ENCODE data around the gene CAPN13.
A peak's percentile ranks its signal among the peaks of the same experiment; 100 is the strongest.

The CAPN13 gene

DNA sequence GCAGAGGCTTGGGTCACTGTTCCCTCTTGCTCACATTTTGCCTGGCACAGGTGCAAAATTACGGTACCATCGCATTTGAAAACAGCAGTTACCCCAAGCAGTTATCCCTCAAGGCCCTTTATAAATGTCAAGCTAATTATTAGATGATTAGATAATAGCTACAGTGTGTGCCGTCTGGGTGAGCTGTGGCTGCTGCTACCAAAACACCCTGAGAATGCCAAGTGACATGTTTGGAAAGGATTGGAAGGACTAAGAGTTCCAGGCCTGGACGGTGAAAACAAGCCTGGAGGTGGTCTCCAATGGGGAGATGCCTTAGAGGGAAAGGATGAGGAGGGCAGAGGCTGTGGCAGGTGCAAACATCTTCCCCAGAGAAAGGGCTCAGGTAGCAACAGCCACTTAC lies 120.6 kb downstream of the CAPN13 start:
- no peaks in the 10 kb centered on the region for H3K4me1 ChIP-seq (ENCODE audit: control extremely low read depth in 1 of 4, control insufficient read depth in 4 of 4, insufficient read depth in 4 of 4, low read length in 3 of 4)
- H3K27ac ChIP-seq (ENCODE audit: insufficient read depth in 1 of 2, low read depth in 1 of 2, low read length in 2 of 2, poor library complexity in 1 of 2, severe bottlenecking in 2 of 2), result no peak overlapping the region
- no peaks in the 10 kb centered on the region for H3K36me3 ChIP-seq (ENCODE audit: control insufficient read depth in 4 of 4, insufficient read depth in 4 of 4, low read length in 3 of 4)
- H3K27me3 ChIP-seq (replicated peaks in 2 of 5; ENCODE audit: control insufficient read depth in 4 of 5, insufficient read depth in 5 of 5, low read length in 4 of 5), result no peaks in the 10 kb centered on the region
- DNase-seq, result no peak
- 100% methylated on average over 4 of the region's 4 CpGs for WGBS (ENCODE audit: insufficient coverage)
- CTCF ChIA-PET, result interaction anchor here (1.2 to 2.0 kb wide), 3 partner anchors 15 to 646 kb away, joined by 3 to 6 read pairs (median 5); no protein-coding TSS in a partner anchor
- H3K4me3 ChIP-seq (ENCODE audit: control insufficient read depth in 1 of 7, extremely low read depth in 1 of 7, insufficient read depth in 4 of 7, low read depth in 2 of 7, low read length in 6 of 7), result no peak overlapping the region
- POLR2A ChIA-PET, result no interaction called here
- H3K9me3 ChIP-seq (ENCODE audit: control extremely low read depth in 1 of 5, control insufficient read depth in 4 of 5, insufficient read depth in 2 of 5, low read depth in 1 of 5, low read length in 4 of 5), result no peaks in the 10 kb centered on the region

DNA sequence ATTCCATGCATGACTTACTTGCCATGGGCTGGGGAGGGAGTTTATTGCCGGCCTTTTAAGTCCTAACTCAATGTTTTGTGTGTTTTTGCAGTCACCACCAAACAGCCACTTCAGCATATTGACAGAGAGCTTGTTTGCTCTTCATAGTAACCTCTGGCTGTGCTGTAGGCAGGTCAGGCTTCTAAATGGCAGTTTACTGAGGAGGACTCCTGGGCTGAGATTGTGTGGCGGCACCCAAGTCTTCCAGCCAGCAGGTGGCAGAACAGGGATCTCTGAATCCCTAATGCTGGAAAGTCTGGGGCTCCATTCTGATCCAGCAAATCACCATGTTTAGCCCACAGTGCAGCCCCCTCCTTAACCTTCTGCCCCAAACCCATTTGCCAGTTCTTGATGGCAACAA lies 121.2 kb downstream of the CAPN13 start:
- Histone ChIP-seq H3K9me3 (ENCODE audit: control extremely low read depth in 1 of 5, control insufficient read depth in 4 of 5, insufficient read depth in 2 of 5, low read depth in 1 of 5, low read length in 4 of 5) (no peaks in the 10 kb centered on the region), H3K36me3 (ENCODE audit: control insufficient read depth in 4 of 4, insufficient read depth in 4 of 4, low read length in 3 of 4) (no peaks in the 10 kb centered on the region), H3K4me3 (ENCODE audit: control insufficient read depth in 1 of 7, extremely low read depth in 1 of 7, insufficient read depth in 4 of 7, low read depth in 2 of 7, low read length in 6 of 7) (no peak overlapping the region), H3K4me1 (ENCODE audit: control extremely low read depth in 1 of 4, control insufficient read depth in 4 of 4, insufficient read depth in 4 of 4, low read length in 3 of 4) (no peaks in the 10 kb centered on the region), H3K27ac (ENCODE audit: insufficient read depth in 1 of 2, low read depth in 1 of 2, low read length in 2 of 2, poor library complexity in 1 of 2, severe bottlenecking in 2 of 2) (no peak overlapping the region), H3K27me3 (replicated peaks in 2 of 5; ENCODE audit: control insufficient read depth in 4 of 5, insufficient read depth in 5 of 5, low read length in 4 of 5) (no peaks in the 10 kb centered on the region)
- whole genome bisulfite sequencing (ENCODE audit: insufficient coverage), result 100% methylated on average over 1 of the region's 2 CpGs
- POLR2A ChIA-PET, result no interaction called here
- DNase-seq, result no peak
- CTCF ChIA-PET, result interaction anchor here (0.6 to 2.0 kb wide), 4 partner anchors 16 to 647 kb away, joined by 3 to 6 read pairs (median 4); no protein-coding TSS in a partner anchor

DNA sequence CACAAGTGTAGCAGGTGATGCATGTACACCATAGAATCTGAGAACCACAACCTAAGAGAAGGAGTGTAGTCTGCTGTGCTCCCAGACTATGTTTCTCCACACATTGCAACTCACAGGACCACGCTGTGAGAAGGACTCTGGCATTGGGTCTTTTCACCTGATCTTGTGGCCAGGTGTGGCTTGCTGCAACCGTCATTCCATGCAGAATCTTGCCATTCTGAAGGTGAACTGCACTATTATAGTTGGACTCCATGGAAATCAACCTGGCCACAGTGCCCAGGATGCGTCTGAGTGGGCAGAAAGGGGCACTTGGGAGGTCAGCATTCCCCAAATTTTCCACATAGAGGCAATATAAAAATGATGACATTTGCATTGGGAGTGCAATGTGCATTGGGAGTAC lies 122.2 kb downstream of the CAPN13 start:
- H3K9me3 ChIP-seq (ENCODE audit: control extremely low read depth in 1 of 5, control insufficient read depth in 4 of 5, insufficient read depth in 2 of 5, low read depth in 1 of 5, low read length in 4 of 5), result no peaks in the 10 kb centered on the region
- H3K4me3 ChIP-seq (ENCODE audit: control insufficient read depth in 1 of 7, extremely low read depth in 1 of 7, insufficient read depth in 4 of 7, low read depth in 2 of 7, low read length in 6 of 7), result no peak overlapping the region
- 96% methylated on average over 2 of the region's 3 CpGs for WGBS (ENCODE audit: insufficient coverage)
- no peak overlapping the region for H3K27ac ChIP-seq (ENCODE audit: insufficient read depth in 1 of 2, low read depth in 1 of 2, low read length in 2 of 2, poor library complexity in 1 of 2, severe bottlenecking in 2 of 2)
- no peaks in the 10 kb centered on the region for H3K4me1 ChIP-seq (ENCODE audit: control extremely low read depth in 1 of 4, control insufficient read depth in 4 of 4, insufficient read depth in 4 of 4, low read length in 3 of 4)
- H3K27me3 ChIP-seq (replicated peaks in 2 of 5; ENCODE audit: control insufficient read depth in 4 of 5, insufficient read depth in 5 of 5, low read length in 4 of 5), result peaks cover 0 to 3% (median 0%) of the 10 kb centered on the region in 5 experiments
- no peak for DNase-seq
- POLR2A ChIA-PET, result no interaction called here
- H3K36me3 ChIP-seq (ENCODE audit: control insufficient read depth in 4 of 4, insufficient read depth in 4 of 4, low read length in 3 of 4), result no peaks in the 10 kb centered on the region
- CTCF ChIA-PET, result interaction anchor here (2.0 kb wide), 1 partner anchor 648 kb away, joined by 6 read pairs; no protein-coding TSS in a partner anchor

- ChIA-PET POLR2A (no interaction called here), CTCF (no interaction called here)
- no peak for DNase-seq
- H3K4me3 ChIP-seq (ENCODE audit: control insufficient read depth in 1 of 7, extremely low read depth in 1 of 7, insufficient read depth in 4 of 7, low read depth in 2 of 7, low read length in 6 of 7), result no peak overlapping the region
- WGBS (ENCODE audit: insufficient coverage), result 97% methylated on average over 4 of the region's 5 CpGs
- H3K4me1 ChIP-seq (ENCODE audit: control extremely low read depth in 1 of 4, control insufficient read depth in 4 of 4, insufficient read depth in 4 of 4, low read length in 3 of 4), result no peaks in the 10 kb centered on the region
- H3K36me3 ChIP-seq (ENCODE audit: control insufficient read depth in 4 of 4, insufficient read depth in 4 of 4, low read length in 3 of 4), result no peaks in the 10 kb centered on the region
- peaks cover 0 to 3% (median 0%) of the 10 kb centered on the region in 5 experiments for H3K27me3 ChIP-seq (replicated peaks in 2 of 5; ENCODE audit: control insufficient read depth in 4 of 5, insufficient read depth in 5 of 5, low read length in 4 of 5)
- H3K9me3 ChIP-seq (ENCODE audit: control extremely low read depth in 1 of 5, control insufficient read depth in 4 of 5, insufficient read depth in 2 of 5, low read depth in 1 of 5, low read length in 4 of 5), result no peaks in the 10 kb centered on the region
- no peak overlapping the region for H3K27ac ChIP-seq (ENCODE audit: insufficient read depth in 1 of 2, low read depth in 1 of 2, low read length in 2 of 2, poor library complexity in 1 of 2, severe bottlenecking in 2 of 2)
These were observed 122.7 kb downstream of the CAPN13 start for GRCh38 chr2:30684516-30684915.

GRCh38 chr2:30684026-30684425 lies 123.2 kb downstream of the CAPN13 start:
- POLR2A ChIA-PET, result no interaction called here
- CTCF ChIA-PET, result interaction anchor here (1.1 kb wide), 1 partner anchor 23 kb away, joined by 3 read pairs; no protein-coding TSS in a partner anchor

GRCh38 chr2:30683236-30683956 lies 123.8 kb downstream of the CAPN13 start:
- H3K36me3 ChIP-seq (ENCODE audit: control insufficient read depth in 4 of 4, insufficient read depth in 4 of 4, low read length in 3 of 4), result no peaks in the 10 kb centered on the region
- H3K4me3 ChIP-seq (ENCODE audit: control insufficient read depth in 1 of 7, extremely low read depth in 1 of 7, insufficient read depth in 4 of 7, low read depth in 2 of 7, low read length in 6 of 7), result no peak overlapping the region
- 92% methylated on average over 6 of the region's 8 CpGs for WGBS (ENCODE audit: insufficient coverage)
- H3K27ac ChIP-seq (ENCODE audit: insufficient read depth in 1 of 2, low read depth in 1 of 2, low read length in 2 of 2, poor library complexity in 1 of 2, severe bottlenecking in 2 of 2), result no peak overlapping the region
- ChIA-PET CTCF (interaction anchor here (1.0 to 1.1 kb wide), 2 partner anchors 24 to 26 kb away, joined by 3 read pairs; no protein-coding TSS in a partner anchor), POLR2A (no interaction called here)
- H3K9me3 ChIP-seq (ENCODE audit: control extremely low read depth in 1 of 5, control insufficient read depth in 4 of 5, insufficient read depth in 2 of 5, low read depth in 1 of 5, low read length in 4 of 5), result no peaks in the 10 kb centered on the region
- DNase-seq, result peak; percentile 19 to 80 (median 72)
- peaks cover 0 to 3% (median 0%) of the 10 kb centered on the region in 5 experiments for H3K27me3 ChIP-seq (replicated peaks in 2 of 5; ENCODE audit: control insufficient read depth in 4 of 5, insufficient read depth in 5 of 5, low read length in 4 of 5)
- H3K4me1 ChIP-seq (ENCODE audit: control extremely low read depth in 1 of 4, control insufficient read depth in 4 of 4, insufficient read depth in 4 of 4, low read length in 3 of 4), result no peaks in the 10 kb centered on the region

More at GRCh38 chr2:30684026-30684425, 123.2 kb downstream of the CAPN13 start:
- Histone ChIP-seq H3K36me3 (ENCODE audit: control insufficient read depth in 4 of 4, insufficient read depth in 4 of 4, low read length in 3 of 4) (no peaks in the 10 kb centered on the region), H3K27ac (ENCODE audit: insufficient read depth in 1 of 2, low read depth in 1 of 2, low read length in 2 of 2, poor library complexity in 1 of 2, severe bottlenecking in 2 of 2) (no peak overlapping the region), H3K27me3 (replicated peaks in 2 of 5; ENCODE audit: control insufficient read depth in 4 of 5, insufficient read depth in 5 of 5, low read length in 4 of 5) (peaks cover 0 to 3% (median 0%) of the 10 kb centered on the region in 5 experiments), H3K4me1 (ENCODE audit: control extremely low read depth in 1 of 4, control insufficient read depth in 4 of 4, insufficient read depth in 4 of 4, low read length in 3 of 4) (no peaks in the 10 kb centered on the region), H3K4me3 (ENCODE audit: control insufficient read depth in 1 of 7, extremely low read depth in 1 of 7, insufficient read depth in 4 of 7, low read depth in 2 of 7, low read length in 6 of 7) (no peak overlapping the region), H3K9me3 (ENCODE audit: control extremely low read depth in 1 of 5, control insufficient read depth in 4 of 5, insufficient read depth in 2 of 5, low read depth in 1 of 5, low read length in 4 of 5) (no peaks in the 10 kb centered on the region)
- 94% methylated on average over 7 of the region's 8 CpGs for WGBS (ENCODE audit: insufficient coverage)
- DNase-seq, result no peak

- Histone ChIP-seq H3K36me3 (ENCODE audit: control insufficient read depth in 4 of 4, insufficient read depth in 4 of 4, low read length in 3 of 4) (no peaks in the 10 kb centered on the region), H3K27ac (ENCODE audit: insufficient read depth in 1 of 2, low read depth in 1 of 2, low read length in 2 of 2, poor library complexity in 1 of 2, severe bottlenecking in 2 of 2) (no peak overlapping the region), H3K4me1 (ENCODE audit: control extremely low read depth in 1 of 4, control insufficient read depth in 4 of 4, insufficient read depth in 4 of 4, low read length in 3 of 4) (no peaks in the 10 kb centered on the region), H3K9me3 (ENCODE audit: control extremely low read depth in 1 of 5, control insufficient read depth in 4 of 5, insufficient read depth in 2 of 5, low read depth in 1 of 5, low read length in 4 of 5) (no peaks in the 10 kb centered on the region), H3K27me3 (replicated peaks in 2 of 5; ENCODE audit: control insufficient read depth in 4 of 5, insufficient read depth in 5 of 5, low read length in 4 of 5) (peaks cover 0 to 3% (median 0%) of the 10 kb centered on the region in 5 experiments), H3K4me3 (ENCODE audit: control insufficient read depth in 1 of 7, extremely low read depth in 1 of 7, insufficient read depth in 4 of 7, low read depth in 2 of 7, low read length in 6 of 7) (no peak overlapping the region)
- ChIA-PET CTCF (interaction anchor here (1.1 kb wide), 1 partner anchor 30 kb away, joined by 3 read pairs; no protein-coding TSS in a partner anchor), POLR2A (no interaction called here)
- no peak for DNase-seq
- WGBS (ENCODE audit: insufficient coverage), result 100% methylated on average over 2 of the region's 4 CpGs
These were observed 126.2 kb downstream of the CAPN13 start for GRCh38 chr2:30681022-30681421.
